ENCODE results near the gene OLFM2. TPM values are rescaled to one million over a fixed set of nuclear protein-coding genes. Genes with fewer than 3 reads are reported as not detected.

Gene OLFM2
- total RNA-seq, 1 donor: 16.0 TPM

DNA sequence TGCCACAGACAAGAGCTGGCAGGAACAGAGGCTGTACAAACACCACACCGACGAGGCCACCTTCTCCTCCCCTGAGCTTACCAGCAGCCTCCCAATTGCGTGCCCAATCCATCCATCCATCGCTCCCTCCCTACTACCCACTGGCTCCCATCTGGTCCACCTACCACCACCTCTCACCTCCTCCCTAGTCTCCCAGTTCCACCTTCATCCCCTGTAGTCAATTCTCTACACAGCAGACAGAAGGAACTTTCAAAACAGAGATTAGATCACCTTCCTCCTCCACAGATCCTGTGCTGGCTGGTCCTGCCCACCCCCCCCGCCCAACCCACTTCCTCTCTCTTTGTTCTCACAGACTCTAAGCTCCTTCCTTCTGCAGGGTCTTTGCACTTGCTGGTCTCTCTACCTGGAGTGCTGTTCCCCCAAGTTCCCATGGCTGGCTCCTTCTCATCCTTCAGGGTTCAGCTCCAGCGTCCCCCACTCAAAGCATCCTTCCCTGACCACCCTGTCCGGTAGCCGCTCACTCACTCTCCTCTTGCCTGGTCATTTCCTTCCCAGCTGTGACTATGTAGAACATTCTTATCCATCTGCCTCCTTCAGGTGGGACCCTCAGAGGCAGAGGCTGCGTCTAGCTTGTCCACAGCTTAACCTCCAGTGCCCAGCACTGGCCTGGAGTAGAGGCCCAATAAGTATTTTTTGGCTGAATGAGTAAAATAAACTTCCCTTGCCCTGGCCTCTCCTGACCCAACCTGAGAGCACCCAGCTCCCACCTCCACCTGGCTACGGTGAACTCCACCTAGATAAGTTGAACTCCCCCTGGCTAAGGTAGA, 78.2 kb downstream of the OLFM2 start:
- DNase-seq (ENCODE audit: low read depth): no peak
- TF ChIP-seq, protein P1, sequence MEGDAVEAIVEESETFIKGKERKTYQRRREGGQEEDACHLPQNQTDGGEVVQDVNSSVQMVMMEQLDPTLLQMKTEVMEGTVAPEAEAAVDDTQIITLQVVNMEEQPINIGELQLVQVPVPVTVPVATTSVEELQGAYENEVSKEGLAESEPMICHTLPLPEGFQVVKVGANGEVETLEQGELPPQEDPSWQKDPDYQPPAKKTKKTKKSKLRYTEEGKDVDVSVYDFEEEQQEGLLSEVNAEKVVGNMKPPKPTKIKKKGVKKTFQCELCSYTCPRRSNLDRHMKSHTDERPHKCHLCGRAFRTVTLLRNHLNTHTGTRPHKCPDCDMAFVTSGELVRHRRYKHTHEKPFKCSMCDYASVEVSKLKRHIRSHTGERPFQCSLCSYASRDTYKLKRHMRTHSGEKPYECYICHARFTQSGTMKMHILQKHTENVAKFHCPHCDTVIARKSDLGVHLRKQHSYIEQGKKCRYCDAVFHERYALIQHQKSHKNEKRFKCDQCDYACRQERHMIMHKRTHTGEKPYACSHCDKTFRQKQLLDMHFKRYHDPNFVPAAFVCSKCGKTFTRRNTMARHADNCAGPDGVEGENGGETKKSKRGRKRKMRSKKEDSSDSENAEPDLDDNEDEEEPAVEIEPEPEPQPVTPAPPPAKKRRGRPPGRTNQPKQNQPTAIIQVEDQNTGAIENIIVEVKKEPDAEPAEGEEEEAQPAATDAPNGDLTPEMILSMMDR (IDR thresholded peaks at IDR 0.05; ENCODE audit: insufficient read depth, low read length): no peak

DNA sequence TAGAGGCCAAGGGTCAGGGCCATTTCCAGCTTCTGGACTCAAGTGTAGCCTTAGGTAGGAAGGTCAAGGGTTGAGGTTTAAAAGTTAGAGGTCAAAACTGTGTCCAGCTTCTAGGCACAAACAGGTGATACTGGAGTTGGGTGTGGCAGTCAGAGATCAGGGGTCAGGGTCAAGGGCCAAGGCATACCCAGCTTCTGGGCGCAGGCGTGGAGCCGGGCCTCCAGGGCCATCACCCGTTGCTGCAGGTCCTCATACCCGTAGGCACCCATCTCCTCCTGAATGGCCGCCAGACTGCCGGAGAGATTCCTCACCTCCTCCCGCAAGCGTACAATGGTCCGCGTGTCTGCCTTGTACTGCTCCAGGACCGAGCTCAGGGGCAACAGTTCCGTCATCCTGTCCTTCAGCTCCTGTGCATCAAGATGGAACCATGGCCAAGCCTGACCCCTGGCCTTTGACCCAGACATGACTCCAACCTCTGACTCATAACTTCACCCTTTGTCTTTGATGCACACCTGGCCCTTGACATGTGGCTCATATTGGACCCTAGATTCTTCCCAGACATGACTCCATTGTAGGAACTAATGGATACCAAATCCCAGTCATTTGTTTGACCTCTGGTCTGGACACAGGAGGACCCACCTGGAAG, 79.1 kb downstream of the OLFM2 start:
- no peak overlapping the region for H3K4me3 ChIP-seq (ENCODE audit: low read depth, low read length)
- DNase-seq (ENCODE audit: low read depth): no peak
- TF ChIP-seq, protein P1 (IDR thresholded peaks at IDR 0.05; ENCODE audit: insufficient read depth, low read length): no peak

More for the DNA sequence above, 78.2 kb downstream of the OLFM2 start:
- H3K4me3 ChIP-seq (ENCODE audit: low read depth, low read length): no peak overlapping the region

DNA sequence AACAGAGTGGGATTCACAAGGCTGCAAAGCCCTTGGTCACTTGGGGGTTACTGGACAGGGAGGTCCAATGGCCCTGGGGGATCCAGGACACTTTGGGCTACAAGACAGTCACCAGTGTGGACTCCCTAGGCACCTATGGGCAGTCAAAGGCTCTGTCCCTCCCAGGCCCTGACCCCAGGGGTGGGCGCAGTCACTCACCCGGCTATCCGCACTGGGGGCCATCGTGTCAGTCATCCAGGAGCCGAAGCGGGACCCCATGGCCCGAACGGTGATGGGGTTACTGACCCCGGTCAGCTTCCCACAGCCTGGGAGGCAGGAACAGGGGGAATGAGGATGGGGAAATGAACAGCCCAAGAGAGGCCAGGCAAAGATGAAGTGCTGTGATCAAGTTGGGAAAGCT, 79.7 kb downstream of the OLFM2 start:
- H3K4me3 ChIP-seq (ENCODE audit: low read depth, low read length): no peak overlapping the region
- DNase-seq (ENCODE audit: low read depth): no peak
- TF ChIP-seq, protein P1 (IDR thresholded peaks at IDR 0.05; ENCODE audit: insufficient read depth, low read length): no peak

DNA sequence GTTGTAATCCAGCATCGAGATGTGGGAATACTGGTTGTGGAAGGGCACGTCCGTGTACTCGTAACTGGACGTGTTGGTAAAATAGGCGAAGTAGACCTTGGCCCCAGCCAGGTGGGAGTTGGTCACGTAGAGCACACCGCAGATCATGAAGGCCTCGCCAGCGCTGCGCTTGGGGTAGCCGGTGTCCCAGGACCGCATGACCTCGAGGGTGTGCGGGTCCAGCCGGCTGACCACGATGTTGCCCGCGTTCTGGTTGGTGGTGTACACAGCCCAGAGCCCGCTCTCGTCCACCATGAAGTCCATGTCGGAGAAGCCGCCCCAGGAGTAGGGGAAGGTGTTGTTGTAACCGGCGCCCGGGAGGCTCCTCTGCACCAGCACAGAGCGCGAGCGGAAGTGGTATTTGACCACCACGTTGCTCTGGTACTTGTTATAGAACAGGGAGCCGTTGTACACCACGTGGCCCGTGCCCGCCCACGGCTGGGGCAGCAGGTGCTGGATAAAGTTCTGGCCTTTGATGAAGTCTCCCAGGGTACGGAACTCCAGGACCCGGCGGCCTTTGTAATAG, 82.0 kb downstream of the OLFM2 start:
- TF ChIP-seq, protein P1 (IDR thresholded peaks at IDR 0.05; ENCODE audit: insufficient read depth, low read length): no peak
- no peak overlapping the region for H3K4me3 ChIP-seq (ENCODE audit: low read depth, low read length)
- no peak for DNase-seq (ENCODE audit: low read depth)

DNA sequence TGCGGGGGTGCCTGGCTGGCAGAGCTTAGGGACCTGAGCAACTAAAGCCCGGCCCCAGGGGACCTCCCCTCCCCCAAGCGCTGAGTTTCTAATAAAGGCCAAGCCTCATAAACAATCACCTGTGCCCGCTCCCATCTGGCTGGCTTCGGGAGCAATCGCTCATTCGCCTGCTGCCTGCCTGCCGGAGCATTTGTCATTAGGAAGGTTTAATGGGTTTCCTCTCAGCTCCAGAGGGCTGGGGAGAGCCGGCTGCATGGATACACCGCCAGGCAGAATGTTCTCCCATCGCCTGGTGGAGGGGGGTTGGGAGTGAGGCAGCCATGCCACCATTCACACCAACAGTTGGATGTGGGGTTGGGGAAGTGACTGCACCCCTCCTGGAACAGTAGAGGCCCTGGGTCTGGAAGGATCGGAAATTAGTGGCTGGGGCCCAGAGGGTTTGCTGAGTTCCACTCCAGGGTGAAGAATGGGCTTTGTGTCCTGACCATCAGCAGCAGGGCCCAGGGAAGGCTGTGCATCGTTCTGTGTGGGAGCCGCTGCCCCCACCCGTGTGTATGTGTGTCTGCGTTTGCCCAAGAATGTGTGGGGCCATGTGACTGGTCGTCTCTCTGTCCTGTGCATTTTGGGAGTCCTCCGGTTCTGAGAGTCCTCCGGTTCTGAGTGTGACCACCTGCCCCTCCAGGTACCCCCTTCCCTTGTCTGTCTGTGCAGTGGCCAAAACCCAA, 85.9 kb downstream of the OLFM2 start:
- no peak for DNase-seq (ENCODE audit: low read depth)

DNA sequence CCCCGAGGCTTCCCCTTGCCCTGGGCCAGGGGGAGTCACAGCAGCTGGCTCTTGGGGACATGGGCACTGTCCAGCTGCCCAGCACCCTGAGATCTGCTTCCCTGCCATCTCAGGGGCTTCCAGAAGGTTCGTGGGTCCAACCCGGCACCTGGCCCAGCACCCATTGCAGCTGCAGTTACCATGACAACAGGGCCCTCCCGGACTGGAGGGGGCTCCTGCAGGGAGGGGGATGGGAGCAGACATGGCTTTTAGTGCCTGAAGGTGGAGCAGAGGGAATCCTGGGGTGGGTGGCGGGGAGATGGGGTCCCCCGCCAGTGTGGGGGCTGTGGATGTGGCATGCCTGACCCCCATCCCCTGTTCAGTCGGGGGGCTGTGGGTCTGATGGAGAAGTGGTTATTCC, 86.5 kb downstream of the OLFM2 start:
- TF ChIP-seq, protein P1 (IDR thresholded peaks at IDR 0.05; ENCODE audit: insufficient read depth, low read length): no peak
- H3K4me3 ChIP-seq (ENCODE audit: low read depth, low read length): no peak overlapping the region
- no peak for DNase-seq (ENCODE audit: low read depth)

More for the DNA sequence above, 85.9 kb downstream of the OLFM2 start:
- TF ChIP-seq, protein P1 (IDR thresholded peaks at IDR 0.05; ENCODE audit: insufficient read depth, low read length): no peak
- H3K4me3 ChIP-seq (ENCODE audit: low read depth, low read length): no peak overlapping the region
